ENCODE data around the gene KRTAP10-12.

- TF ChIP-seq REST (IDR thresholded peaks at IDR 0.05; ENCODE audit: insufficient read depth in 1 of 2, low read depth in 2 of 2, low read length in 1 of 2) (no peak), CTCF (IDR thresholded peaks at IDR 0.05) (no peak), POLR2AphosphoS5 (IDR thresholded peaks at IDR 0.05; ENCODE audit: low read depth, low read length) (no peak), SIN3A (IDR thresholded peaks at IDR 0.05; ENCODE audit: borderline replicate concordance, insufficient read depth, low read depth, low read length) (no peak)
Observed at GRCh38 chr21:44708213-44708865, 11.4 kb downstream of the KRTAP10-12 start.

All from Panc1 (cell line).